Suprapubic skin (tissue), 4 donors: ENCODE data around the gene ERC2.

Experiments used
- EP300 ChIP-seq: sonication (generic); formaldehyde crosslinking; IDR thresholded peaks from one replicate; pipeline ENCODE4 v1.6.1; 2017; ENCODE audit warnings: antibody characterized with exemption
- POLR2A ChIP-seq, 2 donors: fragments of 450-650 bp; IDR thresholded peaks; one replicate each; pipeline ENCODE4 v1.6.1; 2017; ENCODE audit warnings: antibody characterized with exemption in 2 of 2, mild to moderate bottlenecking in 2 of 2, moderate library complexity in 2 of 2
- POLR2AphosphoS5 ChIP-seq, 3 donors: sonication (generic); formaldehyde crosslinking; IDR thresholded peaks; one replicate each; pipeline ENCODE4 v1.6.1; 2017; ENCODE audit warnings: antibody characterized with exemption in 3 of 3
- TF ChIP-seq, protein P1 (sequence below), 2 donors: fragments of 200-600 bp in 1 of 2; fragments of 450-650 bp in 1 of 2; sonication (generic) in 1 of 2; IDR thresholded peaks; one replicate each; pipeline ENCODE4 v1.5.1; 2016 to 2019; ENCODE audit warnings: antibody characterized with exemption in 2 of 2, mild to moderate bottlenecking in 1 of 2, moderate library complexity in 1 of 2

DNA sequence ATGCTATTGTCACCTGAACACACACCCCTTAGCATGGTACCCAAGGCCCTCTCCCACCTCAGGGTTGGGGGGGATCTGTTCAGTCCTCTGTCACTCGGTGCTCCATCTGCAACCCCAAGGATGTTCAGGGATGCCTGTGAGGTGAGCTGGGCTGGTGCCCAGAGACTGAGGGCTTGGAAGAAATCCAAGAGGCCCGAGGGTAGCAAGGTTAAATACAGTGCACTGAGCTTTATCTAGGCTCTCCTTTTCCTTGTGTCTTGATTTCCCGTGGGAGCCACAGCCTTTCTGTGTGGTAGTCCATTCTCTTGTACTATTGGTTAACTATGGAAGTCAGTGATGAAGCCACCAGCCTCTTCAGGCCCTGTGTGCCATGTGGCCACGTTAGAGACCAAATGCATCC is 962.5 kb downstream of the ERC2 start:
- TF ChIP-seq, protein P1, sequence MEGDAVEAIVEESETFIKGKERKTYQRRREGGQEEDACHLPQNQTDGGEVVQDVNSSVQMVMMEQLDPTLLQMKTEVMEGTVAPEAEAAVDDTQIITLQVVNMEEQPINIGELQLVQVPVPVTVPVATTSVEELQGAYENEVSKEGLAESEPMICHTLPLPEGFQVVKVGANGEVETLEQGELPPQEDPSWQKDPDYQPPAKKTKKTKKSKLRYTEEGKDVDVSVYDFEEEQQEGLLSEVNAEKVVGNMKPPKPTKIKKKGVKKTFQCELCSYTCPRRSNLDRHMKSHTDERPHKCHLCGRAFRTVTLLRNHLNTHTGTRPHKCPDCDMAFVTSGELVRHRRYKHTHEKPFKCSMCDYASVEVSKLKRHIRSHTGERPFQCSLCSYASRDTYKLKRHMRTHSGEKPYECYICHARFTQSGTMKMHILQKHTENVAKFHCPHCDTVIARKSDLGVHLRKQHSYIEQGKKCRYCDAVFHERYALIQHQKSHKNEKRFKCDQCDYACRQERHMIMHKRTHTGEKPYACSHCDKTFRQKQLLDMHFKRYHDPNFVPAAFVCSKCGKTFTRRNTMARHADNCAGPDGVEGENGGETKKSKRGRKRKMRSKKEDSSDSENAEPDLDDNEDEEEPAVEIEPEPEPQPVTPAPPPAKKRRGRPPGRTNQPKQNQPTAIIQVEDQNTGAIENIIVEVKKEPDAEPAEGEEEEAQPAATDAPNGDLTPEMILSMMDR (IDR thresholded peaks at IDR 0.05), result no peak
- no peak for TF ChIP-seq POLR2AphosphoS5 (IDR thresholded peaks at IDR 0.05)
- TF ChIP-seq POLR2A (IDR thresholded peaks at IDR 0.05), result no peak
- TF ChIP-seq EP300, result no peak
